HepG2 (cell line): ENCODE data around the gene HSDL1. TPM values are rescaled to one million over a fixed set of nuclear protein-coding genes. Genes with fewer than 3 reads are reported as not detected.

ENCODE experiments used
- AGO1 ChIP-seq: fragments of 200-400 bp; formaldehyde crosslinking; IDR thresholded peaks from 2 replicates; pipeline ENCODE4 v1.6.1; 2017; ENCODE audit warnings: mild to moderate bottlenecking, low read depth, low read length, moderate library complexity; ENCODE audit not compliant: poor library complexity, severe bottlenecking
- NR3C1 ChIP-seq: sonication (generic); formaldehyde crosslinking; IDR thresholded peaks from 2 replicates; pipeline ENCODE4 v1.4.0; 2020; ENCODE audit warnings: missing genetic modification reagents
- REL ChIP-seq: sonication (generic); formaldehyde crosslinking; conservative IDR thresholded peaks from 2 replicates; pipeline ENCODE4 v1.8.0; 2022; ENCODE audit warnings: mild to moderate bottlenecking, missing genetic modification reagents, moderate library complexity
- SNAI1 ChIP-seq: sonication (generic); formaldehyde crosslinking; IDR thresholded peaks from 2 replicates; pipeline ENCODE4 v1.5.0; 2020; ENCODE audit warnings: mild to moderate bottlenecking, missing genetic modification reagents, borderline replicate concordance
- SP1 ChIP-seq, 2 experiments: fragments of 450-650 bp in 1 of 2; sonication (generic) in 1 of 2; formaldehyde crosslinking in 1 of 2; IDR thresholded peaks; 2 replicates each; pipeline versions ENCODE4 v1.4.0 to v1.6.1; 2016 to 2020; ENCODE audit warnings: missing genetic modification reagents in 1 of 2
- TFE3 ChIP-seq: IDR thresholded peaks from 2 replicates; pipeline ENCODE4 v1.6.1; 2016
- TMF1 ChIP-seq: sonication (generic); formaldehyde crosslinking; IDR thresholded peaks from 2 replicates; pipeline ENCODE4 v1.8.1; 2022; ENCODE audit warnings: low read depth, missing genetic modification reagents
- ZFAT ChIP-seq: sonication (generic); formaldehyde crosslinking; conservative IDR thresholded peaks from 2 replicates; pipeline ENCODE4 v1.8.1; 2023; ENCODE audit warnings: missing genetic modification reagents, inconsistent platforms
- ZNF432 ChIP-seq: sonication (generic); formaldehyde crosslinking; IDR thresholded peaks from 2 replicates; pipeline ENCODE4 v1.5.0; 2020; ENCODE audit warnings: missing genetic modification reagents, mild to moderate bottlenecking, borderline replicate concordance
- ZNF441 ChIP-seq: sonication (generic); formaldehyde crosslinking; IDR thresholded peaks from 2 replicates; pipeline ENCODE4 v1.7.0; 2021; ENCODE audit warnings: missing genetic modification reagents, borderline replicate concordance
- ZNF740 ChIP-seq: sonication (generic); formaldehyde crosslinking; IDR thresholded peaks from 2 replicates; pipeline ENCODE4 v1.4.0; 2020; ENCODE audit warnings: missing genetic modification reagents
- ZNF775 ChIP-seq: sonication (generic); formaldehyde crosslinking; IDR thresholded peaks from 2 replicates; pipeline ENCODE4 v1.4.0; 2020; ENCODE audit warnings: missing genetic modification reagents, mild to moderate bottlenecking, moderate library complexity, borderline replicate concordance
- polyA plus RNA-seq, 8 experiments: library from polyadenylated mRNA; depleted of rRNA in 3 of 8; stranded (reverse) in 7 of 8; unstranded in 1 of 8; fragments of >200 nt; fragmentation: Illumina TruSeq in 4 of 8; extraction: Trizol in 4 of 8; gene quantifications; 2 replicates each; pipeline versions ENCODE4 v1.2.1 to v1.2.3, GENCODE V29; 2011 to 2016; ENCODE audit warnings: low read depth in 4 of 8, missing spikeins in 1 of 8, mixed read lengths in 1 of 8; ENCODE audit not compliant: insufficient read depth in 1 of 8
- total RNA-seq, 5 experiments: library from RNA; depleted of rRNA; stranded (reverse); fragments of >200 nt; fragmentation: Illumina TruSeq; extraction: Trizol; gene quantifications; 2 replicates each; pipeline ENCODE4 v1.2.3, GENCODE V29; 2016; ENCODE audit warnings: low read depth in 1 of 5
- TF ChIP-seq, protein P1 (sequence below): sonication (generic); formaldehyde crosslinking; IDR thresholded peaks from 2 replicates; pipeline ENCODE4 v1.4.0; 2020; ENCODE audit warnings: missing genetic modification reagents
- TF ChIP-seq, protein P2 (sequence below): sonication (generic); formaldehyde crosslinking; IDR thresholded peaks from 2 replicates; pipeline ENCODE4 v1.4.0; 2020; ENCODE audit warnings: missing genetic modification reagents
- TF ChIP-seq, protein P3 (sequence below): sonication (generic); formaldehyde crosslinking; IDR thresholded peaks from 2 replicates; pipeline ENCODE4 v1.4.0; 2020; ENCODE audit warnings: mild to moderate bottlenecking, missing genetic modification reagents
- TF ChIP-seq, protein P4 (sequence below): sonication (generic); formaldehyde crosslinking; conservative IDR thresholded peaks from 2 replicates; pipeline ENCODE4 v1.8.0; 2022; ENCODE audit warnings: missing genetic modification reagents
- TF ChIP-seq, protein P5 (sequence below): fragments of 450-650 bp; IDR thresholded peaks from 2 replicates; pipeline ENCODE4 v1.6.1; 2017; ENCODE audit warnings: mild to moderate bottlenecking

HSDL1 gene
- total and polyA plus RNA-seq, 2 of the 13 experiments (the other 11 are each of a cell fraction or from before 2014, with no cell fraction given): 49.2 to 49.7 TPM

GRCh38 chr16:84116720-84117493, 28.1 kb downstream of the HSDL1 start, which contains the start of gene MBTPS1 (continued):
- TF ChIP-seq ZFAT (CRISPR knock-in tag) (no peak), TFE3 (CRISPR knock-in tag) (0 out of 2 replicates have a peak, but pooled peaks have one; percentile 43), TMF1 (peak; percentile 25; the same call in 1 of the 2 replicates), SNAI1 (0 out of 2 replicates have a peak, but pooled peaks have one; percentile 51), AGO1 (peak; percentile 77), ZNF740 (CRISPR knock-in tag) (peak; percentile 12; the same call in 1 of the 2 replicates), SP1 (IDR thresholded peaks at IDR 0.05) (peak; percentile 92), SP1 (CRISPR knock-in tag; IDR thresholded peaks at IDR 0.05) (peak; percentile 81), NR3C1 (CRISPR knock-in tag) (no peak), ZNF432 (CRISPR knock-in tag) (no peak), ZNF775 (CRISPR knock-in tag) (no peak), REL (CRISPR knock-in tag) (no peak), ZNF441 (peak; percentile 81; the same call in 1 of the 2 replicates)
- TF ChIP-seq, protein P1, sequence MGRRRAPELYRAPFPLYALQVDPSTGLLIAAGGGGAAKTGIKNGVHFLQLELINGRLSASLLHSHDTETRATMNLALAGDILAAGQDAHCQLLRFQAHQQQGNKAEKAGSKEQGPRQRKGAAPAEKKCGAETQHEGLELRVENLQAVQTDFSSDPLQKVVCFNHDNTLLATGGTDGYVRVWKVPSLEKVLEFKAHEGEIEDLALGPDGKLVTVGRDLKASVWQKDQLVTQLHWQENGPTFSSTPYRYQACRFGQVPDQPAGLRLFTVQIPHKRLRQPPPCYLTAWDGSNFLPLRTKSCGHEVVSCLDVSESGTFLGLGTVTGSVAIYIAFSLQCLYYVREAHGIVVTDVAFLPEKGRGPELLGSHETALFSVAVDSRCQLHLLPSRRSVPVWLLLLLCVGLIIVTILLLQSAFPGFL (CRISPR knock-in tag): no peak
- TF ChIP-seq, protein P2, sequence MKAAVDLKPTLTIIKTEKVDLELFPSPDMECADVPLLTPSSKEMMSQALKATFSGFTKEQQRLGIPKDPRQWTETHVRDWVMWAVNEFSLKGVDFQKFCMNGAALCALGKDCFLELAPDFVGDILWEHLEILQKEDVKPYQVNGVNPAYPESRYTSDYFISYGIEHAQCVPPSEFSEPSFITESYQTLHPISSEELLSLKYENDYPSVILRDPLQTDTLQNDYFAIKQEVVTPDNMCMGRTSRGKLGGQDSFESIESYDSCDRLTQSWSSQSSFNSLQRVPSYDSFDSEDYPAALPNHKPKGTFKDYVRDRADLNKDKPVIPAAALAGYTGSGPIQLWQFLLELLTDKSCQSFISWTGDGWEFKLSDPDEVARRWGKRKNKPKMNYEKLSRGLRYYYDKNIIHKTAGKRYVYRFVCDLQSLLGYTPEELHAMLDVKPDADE: peak; percentile 40; the same call in 1 of the 2 replicates
- TF ChIP-seq, protein P3, sequence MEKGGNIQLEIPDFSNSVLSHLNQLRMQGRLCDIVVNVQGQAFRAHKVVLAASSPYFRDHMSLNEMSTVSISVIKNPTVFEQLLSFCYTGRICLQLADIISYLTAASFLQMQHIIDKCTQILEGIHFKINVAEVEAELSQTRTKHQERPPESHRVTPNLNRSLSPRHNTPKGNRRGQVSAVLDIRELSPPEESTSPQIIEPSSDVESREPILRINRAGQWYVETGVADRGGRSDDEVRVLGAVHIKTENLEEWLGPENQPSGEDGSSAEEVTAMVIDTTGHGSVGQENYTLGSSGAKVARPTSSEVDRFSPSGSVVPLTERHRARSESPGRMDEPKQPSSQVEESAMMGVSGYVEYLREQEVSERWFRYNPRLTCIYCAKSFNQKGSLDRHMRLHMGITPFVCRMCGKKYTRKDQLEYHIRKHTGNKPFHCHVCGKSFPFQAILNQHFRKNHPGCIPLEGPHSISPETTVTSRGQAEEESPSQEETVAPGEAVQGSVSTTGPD (CRISPR knock-in tag): no peak
- TF ChIP-seq, protein P4, sequence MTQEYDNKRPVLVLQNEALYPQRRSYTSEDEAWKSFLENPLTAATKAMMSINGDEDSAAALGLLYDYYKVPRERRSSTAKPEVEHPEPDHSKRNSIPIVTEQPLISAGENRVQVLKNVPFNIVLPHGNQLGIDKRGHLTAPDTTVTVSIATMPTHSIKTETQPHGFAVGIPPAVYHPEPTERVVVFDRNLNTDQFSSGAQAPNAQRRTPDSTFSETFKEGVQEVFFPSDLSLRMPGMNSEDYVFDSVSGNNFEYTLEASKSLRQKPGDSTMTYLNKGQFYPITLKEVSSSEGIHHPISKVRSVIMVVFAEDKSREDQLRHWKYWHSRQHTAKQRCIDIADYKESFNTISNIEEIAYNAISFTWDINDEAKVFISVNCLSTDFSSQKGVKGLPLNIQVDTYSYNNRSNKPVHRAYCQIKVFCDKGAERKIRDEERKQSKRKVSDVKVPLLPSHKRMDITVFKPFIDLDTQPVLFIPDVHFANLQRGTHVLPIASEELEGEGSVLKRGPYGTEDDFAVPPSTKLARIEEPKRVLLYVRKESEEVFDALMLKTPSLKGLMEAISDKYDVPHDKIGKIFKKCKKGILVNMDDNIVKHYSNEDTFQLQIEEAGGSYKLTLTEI (CRISPR knock-in tag): no peak
- TF ChIP-seq, protein P5, sequence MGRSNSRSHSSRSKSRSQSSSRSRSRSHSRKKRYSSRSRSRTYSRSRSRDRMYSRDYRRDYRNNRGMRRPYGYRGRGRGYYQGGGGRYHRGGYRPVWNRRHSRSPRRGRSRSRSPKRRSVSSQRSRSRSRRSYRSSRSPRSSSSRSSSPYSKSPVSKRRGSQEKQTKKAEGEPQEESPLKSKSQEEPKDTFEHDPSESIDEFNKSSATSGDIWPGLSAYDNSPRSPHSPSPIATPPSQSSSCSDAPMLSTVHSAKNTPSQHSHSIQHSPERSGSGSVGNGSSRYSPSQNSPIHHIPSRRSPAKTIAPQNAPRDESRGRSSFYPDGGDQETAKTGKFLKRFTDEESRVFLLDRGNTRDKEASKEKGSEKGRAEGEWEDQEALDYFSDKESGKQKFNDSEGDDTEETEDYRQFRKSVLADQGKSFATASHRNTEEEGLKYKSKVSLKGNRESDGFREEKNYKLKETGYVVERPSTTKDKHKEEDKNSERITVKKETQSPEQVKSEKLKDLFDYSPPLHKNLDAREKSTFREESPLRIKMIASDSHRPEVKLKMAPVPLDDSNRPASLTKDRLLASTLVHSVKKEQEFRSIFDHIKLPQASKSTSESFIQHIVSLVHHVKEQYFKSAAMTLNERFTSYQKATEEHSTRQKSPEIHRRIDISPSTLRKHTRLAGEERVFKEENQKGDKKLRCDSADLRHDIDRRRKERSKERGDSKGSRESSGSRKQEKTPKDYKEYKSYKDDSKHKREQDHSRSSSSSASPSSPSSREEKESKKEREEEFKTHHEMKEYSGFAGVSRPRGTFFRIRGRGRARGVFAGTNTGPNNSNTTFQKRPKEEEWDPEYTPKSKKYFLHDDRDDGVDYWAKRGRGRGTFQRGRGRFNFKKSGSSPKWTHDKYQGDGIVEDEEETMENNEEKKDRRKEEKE: no peak
